ENCODE results near the gene PABPN1L. TPM values are rescaled to one million over a fixed set of nuclear protein-coding genes. Genes with fewer than 3 reads are reported as not detected.

The PABPN1L gene
- total RNA-seq, 1 donor from 2014 or later: 0.46 TPM

DNA sequence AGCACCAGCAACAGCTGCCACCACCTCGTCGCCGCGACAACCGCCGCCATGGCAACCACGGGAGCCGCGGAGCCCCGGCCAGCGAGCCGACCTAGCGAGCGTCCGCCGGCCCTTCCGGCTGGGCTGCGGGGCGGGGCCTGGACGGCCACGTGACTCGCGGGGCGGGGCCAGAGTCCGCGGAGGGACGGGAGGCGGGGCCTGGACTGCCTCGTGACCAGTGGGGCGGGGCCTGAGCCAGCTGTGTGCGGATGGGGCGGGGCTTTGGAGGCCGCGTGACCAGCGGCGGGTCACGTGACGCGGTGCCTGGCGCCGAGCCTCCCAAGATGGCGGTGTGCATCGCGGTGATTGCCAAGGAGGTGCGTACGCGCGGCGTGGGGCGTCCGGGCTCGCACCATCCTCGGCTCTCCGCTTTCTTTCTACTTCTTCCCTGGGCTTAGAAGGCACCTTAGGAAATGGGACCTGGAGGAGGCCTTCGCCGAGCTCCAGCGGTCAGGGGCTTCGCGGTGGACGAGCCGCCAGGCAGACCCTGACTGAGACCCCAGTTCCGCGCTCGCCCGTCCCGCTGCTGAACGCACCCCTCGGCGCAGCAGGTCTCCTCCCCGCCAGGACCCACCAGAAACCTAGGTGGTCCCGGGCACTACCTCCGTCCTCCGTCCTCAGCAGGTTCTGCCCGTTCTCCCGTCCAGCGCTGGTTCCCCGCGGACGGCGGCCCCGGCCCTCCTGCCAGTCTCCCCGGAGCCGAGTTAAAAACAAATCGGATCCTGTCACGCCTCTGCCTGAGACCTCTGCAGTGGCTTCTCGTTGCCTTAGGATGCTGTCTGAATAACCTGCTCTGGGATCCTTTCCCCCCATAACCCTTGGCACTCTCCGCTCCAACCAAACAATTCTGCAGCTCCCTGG, 9.4 kb downstream of the PABPN1L start, which contains the start of the genes GALNS and TRAPPC2L:
TSS of gene GALNS (minus strand) at position 120 of the 900 bp plus-strand sequence. CDS start at position 50, 70 bp downstream.
TSS of gene TRAPPC2L (plus strand) at position 300 of the 900 bp plus-strand sequence. CDS start at position 324, 24 bp downstream.
- H3K27ac Mint-ChIP-seq: peak within 1 kb of the TSS; percentile 98

DNA sequence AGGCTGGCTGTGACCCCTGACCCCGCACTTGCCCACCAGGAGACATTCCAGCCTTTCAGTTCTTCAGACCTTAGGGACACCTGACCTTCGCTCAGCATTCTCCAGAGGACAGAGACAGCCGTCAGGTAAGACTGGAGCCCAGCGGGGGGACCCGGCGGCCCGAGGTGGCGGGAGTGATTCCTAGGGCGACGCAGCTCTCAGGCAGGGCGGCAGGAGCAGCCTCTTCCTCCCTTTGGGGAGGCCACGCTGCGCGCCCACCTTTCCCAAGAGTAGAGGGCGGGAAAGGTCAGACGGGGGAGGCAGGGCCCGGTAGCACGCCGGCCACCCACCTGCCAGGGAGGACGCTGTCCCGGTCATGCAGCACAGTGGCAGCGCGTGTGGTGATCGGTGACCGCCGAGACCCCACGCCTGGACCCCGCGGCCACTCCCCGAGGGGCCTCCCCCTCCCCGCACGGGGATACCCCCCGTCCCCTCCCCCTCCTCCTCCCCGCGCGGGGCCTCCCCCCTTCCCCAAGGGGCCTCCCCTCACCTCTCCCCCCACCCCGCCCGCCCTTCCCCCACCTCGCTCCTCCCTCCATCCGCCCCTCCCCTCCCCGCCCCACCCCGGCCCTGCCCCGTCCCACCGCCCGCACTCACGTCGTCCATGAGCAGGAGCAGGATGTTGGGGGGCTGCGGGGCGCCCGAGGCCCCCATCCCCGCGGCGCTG, 10.2 kb downstream of the PABPN1L start:
- Mint-ChIP-seq H3K27me3 (no peaks in the 10 kb centered on the region), H3K4me1 (ENCODE audit: low read depth) (peaks cover 12% of the 10 kb centered on the region), H3K9me3 (ENCODE audit: low read depth) (no peaks in the 10 kb centered on the region), H3K27ac (peak overlapping the region; percentile 62), H3K4me3 (ENCODE audit: low read depth) (peak overlapping the region; percentile 95), H3K36me3 (ENCODE audit: insufficient read depth) (peaks cover 4% of the 10 kb centered on the region)
- DNase-seq (ENCODE audit: low spot score, unreplicated experiment): no peak
- TF ChIP-seq, protein P1, sequence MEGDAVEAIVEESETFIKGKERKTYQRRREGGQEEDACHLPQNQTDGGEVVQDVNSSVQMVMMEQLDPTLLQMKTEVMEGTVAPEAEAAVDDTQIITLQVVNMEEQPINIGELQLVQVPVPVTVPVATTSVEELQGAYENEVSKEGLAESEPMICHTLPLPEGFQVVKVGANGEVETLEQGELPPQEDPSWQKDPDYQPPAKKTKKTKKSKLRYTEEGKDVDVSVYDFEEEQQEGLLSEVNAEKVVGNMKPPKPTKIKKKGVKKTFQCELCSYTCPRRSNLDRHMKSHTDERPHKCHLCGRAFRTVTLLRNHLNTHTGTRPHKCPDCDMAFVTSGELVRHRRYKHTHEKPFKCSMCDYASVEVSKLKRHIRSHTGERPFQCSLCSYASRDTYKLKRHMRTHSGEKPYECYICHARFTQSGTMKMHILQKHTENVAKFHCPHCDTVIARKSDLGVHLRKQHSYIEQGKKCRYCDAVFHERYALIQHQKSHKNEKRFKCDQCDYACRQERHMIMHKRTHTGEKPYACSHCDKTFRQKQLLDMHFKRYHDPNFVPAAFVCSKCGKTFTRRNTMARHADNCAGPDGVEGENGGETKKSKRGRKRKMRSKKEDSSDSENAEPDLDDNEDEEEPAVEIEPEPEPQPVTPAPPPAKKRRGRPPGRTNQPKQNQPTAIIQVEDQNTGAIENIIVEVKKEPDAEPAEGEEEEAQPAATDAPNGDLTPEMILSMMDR (IDR thresholded peaks at IDR 0.05; ENCODE audit: unreplicated experiment): no peak

More for the DNA sequence above, 9.4 kb downstream of the PABPN1L start, which contains the start of the genes GALNS and TRAPPC2L:
- Mint-ChIP-seq H3K36me3 (ENCODE audit: insufficient read depth) (peaks cover 4% of the 10 kb centered on the region), H3K4me3 (ENCODE audit: low read depth) (peak within 1 kb of the TSS; percentile 95), H3K4me1 (ENCODE audit: low read depth) (peaks cover 12% of the 10 kb centered on the region), H3K27me3 (no peaks in the 10 kb centered on the region), H3K9me3 (ENCODE audit: low read depth) (no peaks in the 10 kb centered on the region)
- TF ChIP-seq, protein P1 (IDR thresholded peaks at IDR 0.05; ENCODE audit: unreplicated experiment): no peak
- peak; percentile 100 for DNase-seq (ENCODE audit: low spot score, unreplicated experiment)

DNA sequence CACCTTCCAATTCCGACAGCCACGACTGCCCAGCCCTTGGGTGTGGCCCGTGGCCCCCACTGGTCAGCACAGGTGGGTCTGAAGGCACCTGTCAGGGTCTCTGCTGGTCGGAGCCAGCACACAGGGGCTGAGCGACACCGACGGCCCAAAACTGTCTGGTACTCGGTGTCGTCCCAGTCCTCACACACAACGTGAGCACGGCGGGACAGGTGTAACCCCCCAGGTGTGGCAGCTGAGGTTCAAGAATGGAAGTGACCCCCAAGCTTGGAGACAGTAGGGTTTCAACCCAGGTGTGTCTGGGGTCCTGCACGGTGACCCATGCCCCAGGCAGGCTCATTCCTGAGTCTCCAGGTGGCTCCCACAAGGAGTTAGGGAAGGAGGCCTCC, 10.7 kb downstream of the PABPN1L start:
- H3K4me1 Mint-ChIP-seq (ENCODE audit: low read depth): peaks cover 12% of the 10 kb centered on the region
- H3K9me3 Mint-ChIP-seq (ENCODE audit: low read depth): no peaks in the 10 kb centered on the region
- peak overlapping the region; percentile 73 for H3K4me3 Mint-ChIP-seq (ENCODE audit: low read depth)
- H3K36me3 Mint-ChIP-seq (ENCODE audit: insufficient read depth): peaks cover 6% of the 10 kb centered on the region
- H3K27me3 Mint-ChIP-seq: no peaks in the 10 kb centered on the region
- DNase-seq (ENCODE audit: low spot score, unreplicated experiment): no peak
- peak overlapping the region; percentile 62 for H3K27ac Mint-ChIP-seq
- TF ChIP-seq, protein P1 (IDR thresholded peaks at IDR 0.05; ENCODE audit: unreplicated experiment): no peak

DNA sequence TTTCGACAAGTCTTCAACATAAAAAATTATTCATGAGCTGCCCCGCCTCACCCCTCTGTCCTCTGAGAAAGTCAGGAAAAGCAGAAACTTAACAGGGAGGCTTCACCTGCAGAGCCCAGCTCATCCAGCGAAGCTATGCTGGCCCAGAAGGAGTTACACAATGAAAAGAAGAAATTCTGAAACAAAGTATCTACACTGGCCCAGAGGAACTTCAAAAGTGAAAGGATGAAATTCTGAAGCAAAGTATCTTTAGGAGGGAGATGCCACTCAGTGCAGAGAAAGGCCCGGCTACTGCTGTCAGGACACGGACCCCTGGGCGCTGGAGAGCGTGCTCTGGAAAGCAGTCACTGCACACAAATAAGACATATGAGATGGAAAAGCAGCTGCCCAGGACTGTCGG, 11.3 kb downstream of the PABPN1L start:
- H3K27me3 Mint-ChIP-seq: no peaks in the 10 kb centered on the region
- H3K4me1 Mint-ChIP-seq (ENCODE audit: low read depth): peaks cover 12% of the 10 kb centered on the region
- H3K9me3 Mint-ChIP-seq (ENCODE audit: low read depth): no peaks in the 10 kb centered on the region
- TF ChIP-seq, protein P1 (IDR thresholded peaks at IDR 0.05; ENCODE audit: unreplicated experiment): no peak
- no peak for DNase-seq (ENCODE audit: low spot score, unreplicated experiment)
- peak overlapping the region; percentile 61 for H3K4me3 Mint-ChIP-seq (ENCODE audit: low read depth)
- H3K36me3 Mint-ChIP-seq (ENCODE audit: insufficient read depth): peaks cover 6% of the 10 kb centered on the region
- no peak overlapping the region for H3K27ac Mint-ChIP-seq
